ENCODE data around the gene LAMA2. TPM values are rescaled to one million over a fixed set of nuclear protein-coding genes. Genes with fewer than 3 reads are reported as not detected.

LAMA2 gene
- total RNA-seq, 1 donor from 2014 or later: 0.17 TPM

- DNase-seq: no peak
Observed at GRCh38 chr6:129317931-129318820, 435.2 kb downstream of the LAMA2 start.

GRCh38 chr6:129320892-129321291 is 438.0 kb downstream of the LAMA2 start:
- DNase-seq: no peak

GRCh38 chr6:129321303-129321702 is 438.4 kb downstream of the LAMA2 start:
- DNase-seq: no peak

- no peak for DNase-seq
Observed at GRCh38 chr6:129324345-129324744, 441.4 kb downstream of the LAMA2 start.

GRCh38 chr6:129329678-129330077 is 446.7 kb downstream of the LAMA2 start:
- no peak for DNase-seq

- DNase-seq: peak; percentile 59
Observed at GRCh38 chr6:129331450-129332138, 448.7 kb downstream of the LAMA2 start.

- no peak for DNase-seq
Observed at GRCh38 chr6:129335792-129336191, 452.9 kb downstream of the LAMA2 start.

GRCh38 chr6:129338683-129339082 is 455.7 kb downstream of the LAMA2 start:
- no peak for DNase-seq

GRCh38 chr6:129340983-129341382 is 458.0 kb downstream of the LAMA2 start:
- DNase-seq: peak; percentile 94

GRCh38 chr6:129342243-129342642 is 459.3 kb downstream of the LAMA2 start:
- no peak for DNase-seq

GRCh38 chr6:129342796-129343195 is 459.9 kb downstream of the LAMA2 start:
- DNase-seq: peak; percentile 25

GRCh38 chr6:129344379-129344778 is 461.4 kb downstream of the LAMA2 start:
- DNase-seq: no peak

- DNase-seq: peak; percentile 40
Observed at GRCh38 chr6:129345890-129346289, 463.0 kb downstream of the LAMA2 start.

- no peak for DNase-seq
Observed at GRCh38 chr6:129346964-129347363, 464.0 kb downstream of the LAMA2 start.

- no peak for DNase-seq
Observed at GRCh38 chr6:129350278-129350677, 467.3 kb downstream of the LAMA2 start.

- peak; percentile 36 for DNase-seq
Observed at GRCh38 chr6:129351807-129352206, 468.9 kb downstream of the LAMA2 start.

- DNase-seq: peak; percentile 91
Observed at GRCh38 chr6:129353067-129353466, 470.1 kb downstream of the LAMA2 start.

GRCh38 chr6:129356129-129356528 is 473.2 kb downstream of the LAMA2 start:
- DNase-seq: no peak

GRCh38 chr6:129359811-129360681 is 477.1 kb downstream of the LAMA2 start:
- no peak for DNase-seq

GRCh38 chr6:129360682-129360955 is 477.7 kb downstream of the LAMA2 start:
- DNase-seq: no peak

- DNase-seq: no peak
Observed at GRCh38 chr6:129364037-129364436, 481.1 kb downstream of the LAMA2 start.

- DNase-seq: no peak
Observed at GRCh38 chr6:129364767-129365166, 481.8 kb downstream of the LAMA2 start.

GRCh38 chr6:129368076-129368475 is 485.1 kb downstream of the LAMA2 start:
- DNase-seq: no peak
